ENCODE results near the gene KCTD13. TPM values are rescaled to one million over a fixed set of nuclear protein-coding genes. Genes with fewer than 3 reads are reported as not detected.

The KCTD13 gene
- total and polyA plus RNA-seq, 10 of the 15 experiments (the other 5 are each of a cell fraction or from before 2014, with no cell fraction given): 3.3 to 29.2 (median 12.5) TPM

GRCh38 chr16:29963021-29963743 is 37.2 kb upstream of the KCTD13 start (continued):
- TF ChIP-seq MYB (IDR thresholded peaks at IDR 0.05; ENCODE audit: borderline replicate concordance, low read depth, low read length) (no peak), IKZF2 (IDR thresholded peaks at IDR 0.05) (no peak), IRF5 (IDR thresholded peaks at IDR 0.05; ENCODE audit: borderline replicate concordance) (no peak), RCOR1 (conservative IDR thresholded peaks at IDR 0.05; ENCODE audit: low read depth, low read length) (no peak)

- ATAC-seq (peak; percentile 40), FAIRE-seq (peak; percentile 27), DNase-seq (ENCODE audit: low read depth, low spot score) (no peak)
- WGBS (ENCODE audit: insufficient coverage, insufficient replicate concordance, low lambda C conversion rate, missing lambda C conversion rate): 20% methylated on average over 17 of the region's 18 CpGs
- TF ChIP-seq IKZF1 (conservative IDR thresholded peaks at IDR 0.05) (peak; percentile 41; the same call in 1 of the 2 replicates), NRF1 (conservative IDR thresholded peaks at IDR 0.05; ENCODE audit: low read depth, low read length) (no peak), CHD2 (IDR thresholded peaks at IDR 0.05; ENCODE audit: borderline replicate concordance, low read depth, low read length) (0 out of 2 replicates have a peak, but pooled peaks have one; percentile 7), RELB (IDR thresholded peaks at IDR 0.05; ENCODE audit: low read depth) (0 out of 2 replicates have a peak, but pooled peaks have one; percentile 25), EGR1 (IDR thresholded peaks at IDR 0.05; ENCODE audit: borderline replicate concordance in 1 of 2, low read depth in 2 of 2, low read length in 2 of 2) (no peak), IKZF2 (IDR thresholded peaks at IDR 0.05) (peak; percentile 34 to 38; a peak in 2 of 4 replicates)
- SMC1A ChIA-PET (ENCODE audit: uncharacterized antibody, unreplicated experiment): interaction anchor here (0.9 to 2.7 kb wide), 7 partner anchors 10 to 114 kb away, joined by 3 to 20 read pairs (median 3); partner anchors contain the start of genes ASPHD1, HIRIP3 and TAOK2
- RAD21 ChIA-PET (ENCODE audit: unreplicated experiment): interaction anchor here (0.6 to 3.8 kb wide), 4 partner anchors 11 to 989 kb away, joined by 3 to 19 read pairs (median 4); partner anchors contain the start of gene TAOK2
- intact Hi-C loops (cut with micrococcal nuclease; ENCODE audit: unreplicated experiment): loop anchor here (5.0 kb wide), 1 partner anchor 35 kb away; the partner anchor contains the start of gene KCTD13
- Histone ChIP-seq H4K20me1 (ENCODE audit: control insufficient read depth, insufficient read depth) (no peaks in the 10 kb centered on the region), H3K4me2 (ENCODE audit: control insufficient read depth, insufficient read depth) (peak overlapping the region; percentile 98), H3K27ac (ENCODE audit: control insufficient read depth, insufficient read depth) (peak overlapping the region; percentile 79), H2AFZ (ENCODE audit: control insufficient read depth, low read depth, low read length) (peak overlapping the region; percentile 100), H3K27me3 (replicated peaks in 1 of 2; ENCODE audit: control insufficient read depth in 2 of 2, insufficient read depth in 2 of 2, low read length in 1 of 2) (no peaks in the 10 kb centered on the region), H3K4me3 (peak overlapping the region; percentile 82), H3K4me1 (ENCODE audit: control insufficient read depth, insufficient read depth, low read length) (peaks cover 2% of the 10 kb centered on the region; the same call in 1 of the 2 replicates), H3K36me3 (ENCODE audit: control insufficient read depth in 2 of 2, insufficient read depth in 2 of 2, low read length in 1 of 2) (no peaks in the 10 kb centered on the region), H3K9me3 (replicated peaks; ENCODE audit: control insufficient read depth, insufficient read depth, low read length) (no peaks in the 10 kb centered on the region), H3K79me2 (ENCODE audit: control insufficient read depth, insufficient read depth, low read length) (peaks cover 4% of the 10 kb centered on the region; the same call in 1 of the 2 replicates), H3K9ac (ENCODE audit: control insufficient read depth, insufficient read depth, low read length) (peak overlapping the region; percentile 86)
- CTCF ChIA-PET: interaction anchor here (0.8 to 3.3 kb wide), 8 partner anchors 11 to 114 kb away, joined by 3 to 21 read pairs (median 6); partner anchors contain the start of genes HIRIP3, INO80E, KCTD13 and TAOK2
- TSS peak; percentile 89 for BruUV-seq (replicated peaks)
- POLR2A ChIA-PET: interaction anchor here (1.2 to 3.4 kb wide), 4 partner anchors 12 to 36 kb away, joined by 3 to 53 read pairs (median 8); partner anchors contain the start of genes HIRIP3, INO80E, KCTD13 and TAOK2
- in situ Hi-C loops (cut with MboI): no loop called here
Measured at GRCh38 chr16:29962344-29962994, 36.4 kb upstream of the KCTD13 start.

Measured in GM12878 (cell line).